GM19193 (cell line): ENCODE data around the gene OR1I1.

Source experiments
- POLR2A ChIP-seq: IDR thresholded peaks from 4 replicates; pipeline ENCODE4 v1.6.1; 2011; ENCODE audit not compliant: insufficient read depth, insufficient read length; ENCODE audit errors: extremely low read depth

The OR1I1 gene

DNA sequence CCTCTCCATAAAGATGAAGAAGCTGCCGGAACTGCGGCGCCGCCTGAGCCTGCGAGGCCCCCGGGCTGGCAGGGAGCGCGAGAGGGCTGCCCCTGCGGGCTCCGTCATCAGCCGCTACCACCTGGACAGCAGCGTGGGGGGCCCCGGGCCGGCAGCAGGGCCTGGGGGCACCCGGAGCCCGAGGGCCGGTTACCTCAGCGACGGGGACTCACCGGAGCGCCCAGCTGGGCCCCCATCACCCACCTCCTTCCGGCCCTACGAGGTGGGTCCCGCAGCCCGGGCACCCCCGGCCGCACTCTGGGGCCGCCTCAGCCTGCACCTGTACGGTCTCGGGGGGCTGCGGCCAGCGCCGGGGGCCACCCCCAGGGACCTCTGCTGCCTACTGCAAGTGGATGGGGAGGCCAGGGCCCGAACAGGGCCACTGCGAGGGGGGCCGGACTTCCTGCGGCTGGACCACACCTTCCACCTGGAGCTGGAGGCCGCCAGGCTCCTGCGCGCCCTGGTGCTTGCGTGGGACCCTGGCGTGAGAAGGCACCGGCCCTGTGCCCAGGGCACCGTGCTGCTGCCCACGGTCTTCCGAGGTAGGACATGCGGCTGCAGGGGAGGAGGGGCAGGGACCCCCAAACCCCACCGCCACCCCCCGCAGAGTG is 27.9 kb downstream of the OR1I1 start:
- TF ChIP-seq POLR2A: no peak

DNA sequence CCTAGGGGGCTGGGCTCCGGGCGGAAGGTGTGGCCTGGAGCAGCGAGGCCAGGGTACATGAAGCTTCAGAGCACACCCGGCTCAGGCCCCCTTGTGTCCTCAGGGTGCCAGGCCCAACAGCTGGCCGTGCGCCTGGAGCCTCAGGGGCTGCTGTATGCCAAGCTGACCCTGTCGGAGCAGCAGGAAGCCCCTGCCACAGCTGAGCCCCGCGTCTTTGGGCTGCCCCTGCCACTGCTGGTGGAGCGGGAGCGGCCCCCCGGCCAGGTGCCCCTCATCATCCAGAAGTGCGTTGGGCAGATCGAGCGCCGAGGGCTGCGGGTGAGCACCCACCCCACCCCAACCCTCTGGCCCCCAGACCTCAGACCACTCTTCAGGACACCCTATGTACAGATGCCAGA is 28.4 kb downstream of the OR1I1 start:
- TF ChIP-seq POLR2A: no peak

DNA sequence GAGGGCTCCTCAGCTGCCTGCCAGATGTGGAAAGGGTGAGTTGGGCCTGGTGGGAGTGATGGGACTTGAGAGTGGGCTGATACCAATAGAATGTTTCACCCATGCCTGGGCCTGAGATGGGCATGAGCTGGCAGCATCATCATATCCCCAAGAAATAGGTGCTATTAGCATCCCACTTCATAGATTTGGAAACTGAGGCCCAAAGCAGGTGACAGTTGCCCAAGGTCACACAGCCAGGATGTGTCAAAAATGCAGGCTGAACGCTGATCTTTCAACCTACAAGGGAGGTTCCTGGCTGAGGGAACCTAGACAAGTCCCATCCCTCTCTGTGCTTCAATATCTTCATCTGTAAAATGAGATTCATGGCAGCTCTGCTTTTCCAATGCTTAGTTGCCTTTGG is 29.7 kb downstream of the OR1I1 start:
- TF ChIP-seq POLR2A: no peak

GRCh38 chr19:15112385-15112784 is 30.4 kb downstream of the OR1I1 start:
- TF ChIP-seq POLR2A: no peak

- no peak for TF ChIP-seq POLR2A
Observed at GRCh38 chr19:15113245-15114152, 31.5 kb downstream of the OR1I1 start.

- no peak for TF ChIP-seq POLR2A
Observed at GRCh38 chr19:15114153-15114540, 32.1 kb downstream of the OR1I1 start.

GRCh38 chr19:15115080-15115479 is 33.1 kb downstream of the OR1I1 start:
- no peak for TF ChIP-seq POLR2A

DNA sequence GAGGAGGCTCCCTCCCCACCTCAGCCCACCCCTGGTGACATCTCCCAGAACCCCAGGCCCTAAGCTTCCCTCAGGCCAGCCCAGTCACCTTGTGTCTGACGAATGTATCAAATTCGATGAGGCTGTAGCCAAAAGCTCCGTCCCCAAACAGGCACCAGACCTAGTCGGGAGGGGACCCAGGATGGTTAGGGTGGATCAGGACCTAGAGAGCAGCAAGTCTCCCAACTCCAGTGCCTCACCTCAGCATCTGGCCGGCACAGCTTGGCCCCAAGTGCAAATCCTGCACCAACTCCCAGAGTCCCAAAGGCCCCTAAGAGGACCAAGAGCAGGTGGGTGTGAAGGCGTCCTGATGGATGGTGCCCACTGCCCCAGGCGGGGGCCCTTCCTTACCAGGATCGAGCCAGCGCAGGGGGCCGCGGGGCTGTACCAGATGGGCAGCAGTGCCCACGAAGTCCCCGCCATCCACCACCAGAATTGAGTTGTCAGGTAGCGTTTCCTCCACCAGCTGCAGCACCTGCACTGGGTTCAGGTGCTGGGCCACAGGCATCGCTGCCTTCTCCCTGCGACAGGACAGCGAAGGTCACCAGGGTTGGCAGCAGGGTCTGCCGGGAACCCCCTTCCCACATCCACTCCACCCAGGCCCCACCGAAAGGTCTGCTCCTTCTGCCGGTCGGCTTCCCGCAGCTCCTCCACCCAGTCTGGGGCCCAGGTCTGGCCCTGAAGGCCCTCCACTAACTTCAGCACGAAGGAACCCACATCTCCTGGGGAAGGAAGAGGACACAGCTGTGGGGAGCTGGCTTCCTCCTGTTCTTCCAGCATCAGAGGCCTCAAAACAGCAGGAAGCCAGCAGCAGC is 34.0 kb downstream of the OR1I1 start:
- no peak for TF ChIP-seq POLR2A

- TF ChIP-seq POLR2A: no peak
Observed at GRCh38 chr19:15116856-15117255, 34.8 kb downstream of the OR1I1 start.

DNA sequence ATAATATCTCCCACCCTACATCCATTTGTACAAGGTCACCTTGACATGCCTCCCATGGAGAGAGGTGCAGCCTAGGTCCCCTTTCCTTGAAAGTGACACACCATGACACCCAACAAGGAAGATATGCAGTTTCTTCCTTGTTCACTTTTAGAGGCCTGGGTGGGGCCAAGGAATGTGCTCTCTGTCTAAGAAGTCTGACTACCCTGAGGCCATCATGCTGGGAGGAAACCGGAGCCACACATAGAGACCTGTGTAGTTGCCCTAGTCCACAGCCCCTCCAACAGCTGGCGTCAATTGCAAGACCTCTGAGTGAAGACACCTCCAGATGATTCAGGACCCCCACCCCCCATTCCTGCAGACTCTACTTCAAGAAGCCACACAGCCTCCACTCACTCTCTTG is 36.2 kb downstream of the OR1I1 start:
- TF ChIP-seq POLR2A: no peak

DNA sequence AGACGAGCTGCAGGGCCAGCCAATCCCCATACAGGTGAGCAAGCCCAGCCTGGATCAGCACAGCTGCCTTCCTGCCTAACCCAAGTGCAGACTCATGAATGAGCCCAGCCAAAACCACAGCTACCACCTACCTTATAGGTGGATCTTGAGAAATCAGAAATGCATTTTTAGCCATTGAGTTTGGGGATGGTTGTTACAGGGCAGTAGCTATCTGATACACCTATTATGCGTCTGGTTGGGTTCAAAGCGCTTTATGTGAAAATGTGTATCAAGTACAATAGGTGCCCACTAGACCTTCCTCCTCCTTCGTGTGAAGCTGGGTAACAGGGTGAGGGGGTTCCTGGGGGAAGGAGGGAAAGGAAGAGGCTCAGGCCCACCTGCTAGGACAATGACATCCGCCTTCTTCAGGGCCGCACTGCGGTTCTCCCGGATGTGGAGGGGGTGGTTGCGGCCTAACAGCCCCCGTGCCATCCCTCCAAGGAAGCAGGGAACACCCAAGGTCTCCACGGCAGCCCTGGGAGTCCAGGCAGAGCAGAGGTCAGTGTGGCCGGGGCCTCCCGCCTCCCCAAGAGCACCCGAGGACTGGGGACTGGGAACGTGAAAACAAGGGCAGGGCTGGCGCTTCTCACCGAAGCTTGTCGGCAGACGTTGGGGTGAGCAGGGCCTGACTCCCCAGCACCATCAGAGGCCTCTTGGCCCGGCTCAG is 36.9 kb downstream of the OR1I1 start:
- TF ChIP-seq POLR2A: no peak

- TF ChIP-seq POLR2A: no peak
Observed at GRCh38 chr19:15120135-15121026, 38.4 kb downstream of the OR1I1 start.

GRCh38 chr19:15122331-15123030 is 40.5 kb downstream of the OR1I1 start:
- TF ChIP-seq POLR2A: no peak

DNA sequence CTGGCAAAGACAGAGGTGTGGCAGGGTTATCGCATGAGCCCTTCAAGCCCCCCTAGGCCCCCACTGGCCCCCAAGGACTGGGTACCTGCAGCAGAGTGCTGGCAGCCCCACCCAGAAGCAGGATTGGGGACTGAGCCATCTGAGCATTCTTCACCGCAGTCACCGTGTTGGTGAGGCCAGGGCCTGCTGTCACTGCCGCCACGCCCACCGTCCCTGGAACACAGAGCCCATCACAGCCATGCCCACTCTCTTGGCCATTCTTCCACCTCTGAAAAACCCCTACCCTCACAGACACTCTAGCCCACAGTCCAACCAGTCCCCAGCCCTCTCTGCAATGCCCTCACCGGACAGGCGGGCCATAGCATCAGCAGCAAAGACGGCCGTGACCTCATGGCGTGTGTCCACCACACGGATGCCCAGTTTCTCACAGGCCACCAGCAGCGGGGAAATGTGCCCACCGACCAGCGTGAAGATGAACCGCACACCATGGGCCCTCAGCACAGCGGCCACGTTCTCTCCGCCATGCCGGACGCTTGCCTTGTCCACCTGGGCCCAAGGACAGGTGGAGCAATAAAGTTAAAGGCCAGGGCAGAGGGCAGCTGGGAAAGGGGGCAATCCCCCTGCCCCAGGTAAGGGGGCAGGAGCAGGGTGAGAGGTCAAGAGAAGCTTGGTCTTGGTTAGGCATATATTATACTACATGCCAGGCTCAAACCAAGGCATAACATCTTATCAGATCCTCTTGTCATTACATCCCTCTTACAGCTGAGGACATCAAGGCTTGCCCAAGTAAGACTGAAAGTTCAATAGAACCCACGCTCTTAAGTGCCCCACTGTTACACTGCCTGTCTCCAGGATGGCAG is 41.2 kb downstream of the OR1I1 start:
- TF ChIP-seq POLR2A: no peak
